Pancreas (tissue), 10 donors: ENCODE measurements around the gene CLDN34. TPM values are rescaled to one million over a fixed set of nuclear protein-coding genes. Genes with fewer than 3 reads are reported as not detected.

Experiments used
- ATAC-seq, 4 donors: fragments of 200-7000 bp; cut with Tn5 transposase; one replicate each; pipeline versions ENCODE4 v1.8.0 to v1.9.1; 2020; ENCODE audit warnings: mild to moderate bottlenecking in 4 of 4, moderate library complexity in 4 of 4
- DNase-seq, 6 donors: peaks; one replicate each; pipeline ENCODE4 v3.0.0-alpha.2; 2020
- FAIRE-seq: peaks from 2 replicates; lab custom pipeline; 2012; peaks lifted over from hg19 to GRCh38; lab: Jason Lieb, UNC
- H3K27ac ChIP-seq, 4 donors: fragments of 200-600 bp; sonication (generic); 1 replicate in 3 of 4; 2 replicates in 1 of 4; pipeline versions ENCODE4 v1.5.0 to v1.8.0; 2020
- H3K27me3 ChIP-seq, 4 donors: fragments of 200-600 bp; one replicate each; pipeline ENCODE4 v1.8.0; 2021
- H3K36me3 ChIP-seq, 3 donors: fragments of 200-600 bp; sonication (generic) in 1 of 3; one replicate each; pipeline versions ENCODE4 v1.5.0 to v1.8.0; 2020 to 2021
- H3K4me1 ChIP-seq, 3 donors: fragments of 200-600 bp; one replicate each; pipeline ENCODE4 v1.8.0; 2021
- H3K4me3 ChIP-seq, 4 donors: fragments of 200-600 bp; sonication (generic) in 2 of 4; one replicate each; pipeline versions ENCODE4 v1.5.0 to v1.8.0; 2020 to 2021
- H3K9me3 ChIP-seq, 4 donors: fragments of 200-600 bp; one replicate each; pipeline ENCODE4 v1.8.0; 2021
- WGBS, 2 donors: extraction: QIAGEN DNeasy Blood & Tissue Kit; methylation state at CpG; one replicate each; pipeline ENCODE4 v1.1.7; 2013; 5-methylcytosine and 5-hydroxymethylcytosine counted together
- intact Hi-C, 3 donors: fragments of 100-400 bp; cut with DNase I; formaldehyde crosslinking; loops; one replicate each; pipeline versions ENCODE4 v1.11.1 to v1.14.2; 2022
- polyA plus RNA-seq, 2 donors: library from polyadenylated mRNA; stranded (reverse); fragments of 200-250 nt; gene quantifications; one replicate each; pipeline ENCODE4 v1.2.3, GENCODE V29; 2013
- total RNA-seq, 6 donors: library from RNA; stranded (reverse); fragmentation: NEBNext Ultra II Directional in 4 of 6; extraction: Animal tissue kit (Norgen Biotek cat#: 25700) in 4 of 6; gene quantifications; one replicate each; pipeline versions ENCODE4 v1.2.1 to v1.2.4, GENCODE V29; 2021 to 2023
- TF ChIP-seq, protein P1 (sequence below), 4 donors: fragments of 200-600 bp; sonication (generic) in 3 of 4; IDR thresholded peaks; one replicate each; pipeline versions ENCODE4 v1.5.0 to v1.8.0; 2021; ENCODE audit warnings: antibody characterized with exemption in 4 of 4
- donor health status: healthy with polysubstance abuse.
- donor health status: DM: no; HTN: no; CAD: no; lungs with moderate emphysema.
- donor health status: DM: no; HTN: no; CAD: no.
- donor health status: control.
- donor health status: control.
- donor health status: Bipolar disorder and iron deficiency.
- donor health status: DM: yes; HTN: yes; CAD: no.
- donor health status: DM: no; HTN: no; CAD: no.
- donor health status: DM: no; HTN: no; CAD: no.
- donor health status: DM: yes; HTN: yes; CAD: no.

Gene CLDN34
- total and polyA plus RNA-seq, 8 donors: 0.19 to 0.40 (median 0.29) TPM; not detected in 1

GRCh38 chrX:9983441-9983840, 16.3 kb downstream of the CLDN34 start:
- Histone ChIP-seq H3K9me3 (no peaks in the 10 kb centered on the region), H3K27me3 (peaks cover 0 to 7% (median 0%) of the 10 kb centered on the region in 4 donors), H3K36me3 (no peaks in the 10 kb centered on the region), H3K4me1 (no peaks in the 10 kb centered on the region), H3K27ac (no peak overlapping the region), H3K4me3 (no peak overlapping the region)
- TF ChIP-seq, protein P1, sequence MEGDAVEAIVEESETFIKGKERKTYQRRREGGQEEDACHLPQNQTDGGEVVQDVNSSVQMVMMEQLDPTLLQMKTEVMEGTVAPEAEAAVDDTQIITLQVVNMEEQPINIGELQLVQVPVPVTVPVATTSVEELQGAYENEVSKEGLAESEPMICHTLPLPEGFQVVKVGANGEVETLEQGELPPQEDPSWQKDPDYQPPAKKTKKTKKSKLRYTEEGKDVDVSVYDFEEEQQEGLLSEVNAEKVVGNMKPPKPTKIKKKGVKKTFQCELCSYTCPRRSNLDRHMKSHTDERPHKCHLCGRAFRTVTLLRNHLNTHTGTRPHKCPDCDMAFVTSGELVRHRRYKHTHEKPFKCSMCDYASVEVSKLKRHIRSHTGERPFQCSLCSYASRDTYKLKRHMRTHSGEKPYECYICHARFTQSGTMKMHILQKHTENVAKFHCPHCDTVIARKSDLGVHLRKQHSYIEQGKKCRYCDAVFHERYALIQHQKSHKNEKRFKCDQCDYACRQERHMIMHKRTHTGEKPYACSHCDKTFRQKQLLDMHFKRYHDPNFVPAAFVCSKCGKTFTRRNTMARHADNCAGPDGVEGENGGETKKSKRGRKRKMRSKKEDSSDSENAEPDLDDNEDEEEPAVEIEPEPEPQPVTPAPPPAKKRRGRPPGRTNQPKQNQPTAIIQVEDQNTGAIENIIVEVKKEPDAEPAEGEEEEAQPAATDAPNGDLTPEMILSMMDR (IDR thresholded peaks at IDR 0.05): no peak
- WGBS, 2 donors: 86 to 91% methylated on average over 18 of the region's 18 CpGs
- ATAC-seq (no peak), DNase-seq (no peak), FAIRE-seq (no peak)
- intact Hi-C loops: no loop called here

DNA sequence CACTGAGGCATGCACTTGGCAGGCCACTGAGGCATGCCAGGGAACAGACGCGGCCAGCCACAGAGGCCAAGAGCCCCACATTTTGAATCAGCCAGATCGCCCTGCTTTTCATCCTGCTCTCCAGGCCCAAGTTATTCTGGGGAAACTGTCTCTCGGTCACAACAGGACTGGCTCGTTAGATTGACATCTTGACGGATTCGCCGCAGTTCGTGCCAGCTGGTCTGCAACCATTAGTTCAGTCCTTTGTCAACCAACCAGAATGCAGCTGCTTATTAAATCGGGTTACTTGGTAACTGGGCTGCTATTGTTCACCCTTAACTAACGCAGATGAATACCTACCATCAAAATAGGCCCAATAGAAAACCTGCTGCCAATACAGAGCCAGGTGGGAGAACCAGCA, 16.7 kb downstream of the CLDN34 start:
- TF ChIP-seq, protein P1 (IDR thresholded peaks at IDR 0.05): no peak
- DNase-seq (no peak), FAIRE-seq (no peak), ATAC-seq (no peak)
- 85 to 92% methylated on average over 11 of the region's 11 CpGs for WGBS, 2 donors
- Histone ChIP-seq H3K4me3 (no peak overlapping the region), H3K9me3 (no peaks in the 10 kb centered on the region), H3K36me3 (no peaks in the 10 kb centered on the region), H3K27ac (no peak overlapping the region), H3K27me3 (peaks cover 0 to 7% (median 0%) of the 10 kb centered on the region in 4 donors), H3K4me1 (no peaks in the 10 kb centered on the region)
- intact Hi-C loops: no loop called here

DNA sequence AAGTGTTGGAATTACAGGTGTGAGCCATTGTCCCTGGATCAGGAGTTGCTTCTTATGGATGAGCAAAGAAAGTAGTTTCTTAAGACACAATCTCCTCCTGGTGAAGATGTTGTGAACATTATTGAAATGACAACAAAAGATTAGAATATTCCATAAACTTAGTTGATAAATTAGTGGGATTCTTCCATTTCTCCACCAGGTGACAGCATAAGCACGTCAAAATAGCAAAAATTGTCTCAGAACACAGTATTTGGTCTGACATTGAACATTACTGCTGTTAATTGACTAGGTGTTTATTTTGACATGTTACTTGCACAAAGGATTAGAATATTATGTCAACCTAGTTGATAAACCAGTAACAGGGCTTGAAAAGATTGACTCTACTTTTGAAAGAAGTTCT, 21.6 kb downstream of the CLDN34 start:
- FAIRE-seq (peak; percentile 87), DNase-seq (no peak), ATAC-seq (no peak)
- TF ChIP-seq, protein P1 (IDR thresholded peaks at IDR 0.05): no peak
- no peak overlapping the region for H3K4me3 ChIP-seq
- intact Hi-C loops: no loop called here
- H3K9me3 ChIP-seq: no peaks in the 10 kb centered on the region
- 29 to 40% methylated on average over 1 of the region's 1 CpG for WGBS, 2 donors
- peaks cover 0 to 7% (median 0%) of the 10 kb centered on the region in 4 donors for H3K27me3 ChIP-seq
- H3K4me1 ChIP-seq: no peaks in the 10 kb centered on the region
- no peaks in the 10 kb centered on the region for H3K36me3 ChIP-seq
- H3K27ac ChIP-seq: no peak overlapping the region

DNA sequence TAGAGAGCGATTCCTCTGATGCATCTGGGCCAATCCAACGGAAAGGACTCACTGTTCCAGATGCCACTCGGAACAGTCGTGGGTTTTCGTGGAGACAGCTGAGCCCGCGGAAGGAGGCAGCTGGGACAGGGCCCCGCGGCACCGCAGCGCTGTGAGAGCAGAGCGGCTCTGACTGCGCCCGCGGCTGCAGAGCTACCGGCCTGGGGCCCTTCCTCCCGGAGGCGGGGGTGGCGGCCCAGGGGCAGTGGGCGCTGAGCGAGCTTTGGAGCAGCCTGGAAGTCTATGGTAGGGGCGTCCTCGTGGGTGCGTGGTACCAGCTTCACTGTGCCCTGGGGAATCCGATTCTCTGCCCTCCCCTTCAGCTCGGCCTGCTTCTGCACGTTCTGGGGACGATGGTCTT, 24.9 kb downstream of the CLDN34 start:
- Histone ChIP-seq H3K27me3 (peaks cover 0 to 7% (median 0%) of the 10 kb centered on the region in 4 donors), H3K9me3 (no peaks in the 10 kb centered on the region), H3K4me3 (no peak overlapping the region), H3K4me1 (no peaks in the 10 kb centered on the region), H3K27ac (no peak overlapping the region), H3K36me3 (no peaks in the 10 kb centered on the region)
- ATAC-seq: no peak
- FAIRE-seq: no peak
- TF ChIP-seq, protein P1 (IDR thresholded peaks at IDR 0.05): no peak
- DNase-seq: no peak
- intact Hi-C loops: no loop called here
- WGBS, 2 donors: 85 to 95% methylated on average over 27 to 28 of the region's 28 CpGs

- Histone ChIP-seq H3K27ac (no peak overlapping the region), H3K4me1 (no peaks in the 10 kb centered on the region), H3K27me3 (peaks cover 0 to 7% (median 0%) of the 10 kb centered on the region in 4 donors), H3K9me3 (no peaks in the 10 kb centered on the region), H3K4me3 (no peak overlapping the region), H3K36me3 (no peaks in the 10 kb centered on the region)
- TF ChIP-seq, protein P1 (IDR thresholded peaks at IDR 0.05): no peak
- 88 to 92% methylated on average over 16 to 18 of the region's 18 CpGs for WGBS, 2 donors
- DNase-seq (peak in 1 of 6 donors; percentile 57), FAIRE-seq (no peak), ATAC-seq (no peak)
- intact Hi-C loops: no loop called here
These were observed 25.6 kb downstream of the CLDN34 start for GRCh38 chrX:9992724-9993123.
